Measurements from ENCODE around the gene POPDC2.

Gene POPDC2

GRCh38 chr3:119608405-119609000, 51.9 kb downstream of the POPDC2 start:
- TF ChIP-seq CTCF (IDR thresholded peaks at IDR 0.05; ENCODE audit: low read depth, low read length, missing control alignments) = no peak
- no peak for DNase-seq (ENCODE audit: low read depth)
- no peak overlapping the region for H3K4me3 ChIP-seq (ENCODE audit: low read depth, low read length)

GRCh38 chr3:119604878-119605277, 55.5 kb downstream of the POPDC2 start:
- no peak for DNase-seq (ENCODE audit: low read depth)
- no peak overlapping the region for H3K4me3 ChIP-seq (ENCODE audit: low read depth, low read length)

GRCh38 chr3:119602676-119603075, 57.7 kb downstream of the POPDC2 start:
- DNase-seq (ENCODE audit: low read depth) = no peak
- no peak overlapping the region for H3K4me3 ChIP-seq (ENCODE audit: low read depth, low read length)
- no peak for TF ChIP-seq CTCF (IDR thresholded peaks at IDR 0.05; ENCODE audit: low read depth, low read length, missing control alignments)

More at GRCh38 chr3:119604878-119605277, 55.5 kb downstream of the POPDC2 start:
- no peak for TF ChIP-seq CTCF (IDR thresholded peaks at IDR 0.05; ENCODE audit: low read depth, low read length, missing control alignments)

GRCh38 chr3:119601154-119601553, 59.2 kb downstream of the POPDC2 start:
- no peak for TF ChIP-seq CTCF (IDR thresholded peaks at IDR 0.05; ENCODE audit: low read depth, low read length, missing control alignments)
- no peak for DNase-seq (ENCODE audit: low read depth)
- no peak overlapping the region; the same call in 1 of the 2 replicates for H3K4me3 ChIP-seq (ENCODE audit: low read depth, low read length)

- H3K4me3 ChIP-seq (ENCODE audit: low read depth, low read length) = peak overlapping the region; percentile 22; the same call in 1 of the 2 replicates
- DNase-seq (ENCODE audit: low read depth) = peak; percentile 67
- TF ChIP-seq CTCF (IDR thresholded peaks at IDR 0.05; ENCODE audit: low read depth, low read length, missing control alignments) = peak; percentile 97
These were observed 59.7 kb downstream of the POPDC2 start for GRCh38 chr3:119600732-119601131.

- no peak for TF ChIP-seq CTCF (IDR thresholded peaks at IDR 0.05; ENCODE audit: low read depth, low read length, missing control alignments)
- peak overlapping the region; percentile 22; the same call in 1 of the 2 replicates for H3K4me3 ChIP-seq (ENCODE audit: low read depth, low read length)
- no peak for DNase-seq (ENCODE audit: low read depth)
These were observed 60.7 kb downstream of the POPDC2 start for GRCh38 chr3:119599558-119600174.
